ENCODE measurements around the gene EID3.

DNA sequence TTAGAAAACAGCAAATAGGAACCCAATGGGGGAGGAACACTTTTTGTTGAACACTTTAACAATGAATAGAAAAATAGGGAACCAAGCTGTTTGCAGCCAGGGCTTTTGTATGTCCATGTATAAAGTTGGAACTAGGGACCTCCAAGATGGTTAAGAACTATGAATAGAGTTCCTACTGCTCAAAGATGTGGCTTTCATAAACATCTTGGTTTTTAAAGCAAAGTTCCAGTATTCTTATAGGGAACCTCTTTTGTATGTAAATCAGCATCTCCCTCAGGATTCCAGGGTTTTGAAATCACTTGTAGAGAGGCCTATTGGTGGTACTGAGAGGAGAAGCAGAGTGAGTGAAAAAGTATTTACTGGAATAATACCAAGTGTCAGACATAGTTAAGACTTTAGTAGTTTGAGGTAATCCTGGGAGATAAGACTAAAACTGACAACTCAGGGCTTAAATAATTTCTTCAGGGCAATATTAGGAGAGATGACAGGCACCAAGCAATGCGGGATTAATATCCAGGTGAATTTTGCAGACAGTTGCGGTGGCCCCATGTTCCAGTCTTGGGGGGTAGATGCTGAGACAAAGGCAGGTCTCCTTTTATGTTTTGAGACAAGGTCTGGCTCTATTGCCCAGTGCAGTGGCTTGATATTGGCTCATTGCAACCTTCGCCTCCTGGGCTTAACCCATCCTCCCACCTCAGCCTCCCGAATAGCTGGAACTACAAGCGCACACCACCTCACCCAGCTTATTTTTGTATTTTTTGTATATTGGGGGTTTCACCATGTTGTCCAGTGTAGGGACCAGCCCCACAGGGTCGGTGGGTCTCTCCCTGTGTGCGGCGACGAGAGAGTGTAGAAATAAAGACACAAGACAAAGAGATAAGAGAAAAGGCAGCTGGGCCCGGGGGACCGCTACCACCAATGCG, 10.4 kb upstream of the EID3 start:
- TF ChIP-seq, protein P1, sequence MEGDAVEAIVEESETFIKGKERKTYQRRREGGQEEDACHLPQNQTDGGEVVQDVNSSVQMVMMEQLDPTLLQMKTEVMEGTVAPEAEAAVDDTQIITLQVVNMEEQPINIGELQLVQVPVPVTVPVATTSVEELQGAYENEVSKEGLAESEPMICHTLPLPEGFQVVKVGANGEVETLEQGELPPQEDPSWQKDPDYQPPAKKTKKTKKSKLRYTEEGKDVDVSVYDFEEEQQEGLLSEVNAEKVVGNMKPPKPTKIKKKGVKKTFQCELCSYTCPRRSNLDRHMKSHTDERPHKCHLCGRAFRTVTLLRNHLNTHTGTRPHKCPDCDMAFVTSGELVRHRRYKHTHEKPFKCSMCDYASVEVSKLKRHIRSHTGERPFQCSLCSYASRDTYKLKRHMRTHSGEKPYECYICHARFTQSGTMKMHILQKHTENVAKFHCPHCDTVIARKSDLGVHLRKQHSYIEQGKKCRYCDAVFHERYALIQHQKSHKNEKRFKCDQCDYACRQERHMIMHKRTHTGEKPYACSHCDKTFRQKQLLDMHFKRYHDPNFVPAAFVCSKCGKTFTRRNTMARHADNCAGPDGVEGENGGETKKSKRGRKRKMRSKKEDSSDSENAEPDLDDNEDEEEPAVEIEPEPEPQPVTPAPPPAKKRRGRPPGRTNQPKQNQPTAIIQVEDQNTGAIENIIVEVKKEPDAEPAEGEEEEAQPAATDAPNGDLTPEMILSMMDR (IDR thresholded peaks at IDR 0.05), result no peak
- TF ChIP-seq, protein P2, sequence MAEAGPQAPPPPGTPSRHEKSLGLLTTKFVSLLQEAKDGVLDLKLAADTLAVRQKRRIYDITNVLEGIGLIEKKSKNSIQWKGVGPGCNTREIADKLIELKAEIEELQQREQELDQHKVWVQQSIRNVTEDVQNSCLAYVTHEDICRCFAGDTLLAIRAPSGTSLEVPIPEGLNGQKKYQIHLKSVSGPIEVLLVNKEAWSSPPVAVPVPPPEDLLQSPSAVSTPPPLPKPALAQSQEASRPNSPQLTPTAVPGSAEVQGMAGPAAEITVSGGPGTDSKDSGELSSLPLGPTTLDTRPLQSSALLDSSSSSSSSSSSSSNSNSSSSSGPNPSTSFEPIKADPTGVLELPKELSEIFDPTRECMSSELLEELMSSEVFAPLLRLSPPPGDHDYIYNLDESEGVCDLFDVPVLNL (CRISPR knock-in tag; IDR thresholded peaks at IDR 0.05; ENCODE audit: borderline replicate concordance, low read depth), result no peak
- TF ChIP-seq TP53 (CRISPR knock-in tag; IDR thresholded peaks at IDR 0.05) (no peak), ZNF263 (CRISPR knock-in tag; IDR thresholded peaks at IDR 0.05; ENCODE audit: low read depth) (no peak), GABPB1 (CRISPR knock-in tag; IDR thresholded peaks at IDR 0.05) (no peak), NR1H2 (CRISPR knock-in tag; IDR thresholded peaks at IDR 0.05) (no peak), TCF7 (CRISPR knock-in tag; IDR thresholded peaks at IDR 0.05; ENCODE audit: low read depth) (no peak)
- TF ChIP-seq, protein P3, sequence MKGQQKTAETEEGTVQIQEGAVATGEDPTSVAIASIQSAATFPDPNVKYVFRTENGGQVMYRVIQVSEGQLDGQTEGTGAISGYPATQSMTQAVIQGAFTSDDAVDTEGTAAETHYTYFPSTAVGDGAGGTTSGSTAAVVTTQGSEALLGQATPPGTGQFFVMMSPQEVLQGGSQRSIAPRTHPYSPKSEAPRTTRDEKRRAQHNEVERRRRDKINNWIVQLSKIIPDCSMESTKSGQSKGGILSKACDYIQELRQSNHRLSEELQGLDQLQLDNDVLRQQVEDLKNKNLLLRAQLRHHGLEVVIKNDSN (CRISPR knock-in tag; IDR thresholded peaks at IDR 0.05), result no peak
- TF ChIP-seq, protein P4, sequence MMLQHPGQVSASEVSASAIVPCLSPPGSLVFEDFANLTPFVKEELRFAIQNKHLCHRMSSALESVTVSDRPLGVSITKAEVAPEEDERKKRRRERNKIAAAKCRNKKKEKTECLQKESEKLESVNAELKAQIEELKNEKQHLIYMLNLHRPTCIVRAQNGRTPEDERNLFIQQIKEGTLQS (CRISPR knock-in tag; conservative IDR thresholded peaks at IDR 0.05), result no peak
- TF ChIP-seq, protein P5, sequence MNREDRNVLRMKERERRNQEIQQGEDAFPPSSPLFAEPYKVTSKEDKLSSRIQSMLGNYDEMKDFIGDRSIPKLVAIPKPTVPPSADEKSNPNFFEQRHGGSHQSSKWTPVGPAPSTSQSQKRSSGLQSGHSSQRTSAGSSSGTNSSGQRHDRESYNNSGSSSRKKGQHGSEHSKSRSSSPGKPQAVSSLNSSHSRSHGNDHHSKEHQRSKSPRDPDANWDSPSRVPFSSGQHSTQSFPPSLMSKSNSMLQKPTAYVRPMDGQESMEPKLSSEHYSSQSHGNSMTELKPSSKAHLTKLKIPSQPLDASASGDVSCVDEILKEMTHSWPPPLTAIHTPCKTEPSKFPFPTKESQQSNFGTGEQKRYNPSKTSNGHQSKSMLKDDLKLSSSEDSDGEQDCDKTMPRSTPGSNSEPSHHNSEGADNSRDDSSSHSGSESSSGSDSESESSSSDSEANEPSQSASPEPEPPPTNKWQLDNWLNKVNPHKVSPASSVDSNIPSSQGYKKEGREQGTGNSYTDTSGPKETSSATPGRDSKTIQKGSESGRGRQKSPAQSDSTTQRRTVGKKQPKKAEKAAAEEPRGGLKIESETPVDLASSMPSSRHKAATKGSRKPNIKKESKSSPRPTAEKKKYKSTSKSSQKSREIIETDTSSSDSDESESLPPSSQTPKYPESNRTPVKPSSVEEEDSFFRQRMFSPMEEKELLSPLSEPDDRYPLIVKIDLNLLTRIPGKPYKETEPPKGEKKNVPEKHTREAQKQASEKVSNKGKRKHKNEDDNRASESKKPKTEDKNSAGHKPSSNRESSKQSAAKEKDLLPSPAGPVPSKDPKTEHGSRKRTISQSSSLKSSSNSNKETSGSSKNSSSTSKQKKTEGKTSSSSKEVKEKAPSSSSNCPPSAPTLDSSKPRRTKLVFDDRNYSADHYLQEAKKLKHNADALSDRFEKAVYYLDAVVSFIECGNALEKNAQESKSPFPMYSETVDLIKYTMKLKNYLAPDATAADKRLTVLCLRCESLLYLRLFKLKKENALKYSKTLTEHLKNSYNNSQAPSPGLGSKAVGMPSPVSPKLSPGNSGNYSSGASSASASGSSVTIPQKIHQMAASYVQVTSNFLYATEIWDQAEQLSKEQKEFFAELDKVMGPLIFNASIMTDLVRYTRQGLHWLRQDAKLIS (CRISPR knock-in tag; IDR thresholded peaks at IDR 0.05; ENCODE audit: borderline replicate concordance), result no peak
- TF ChIP-seq, protein P6, sequence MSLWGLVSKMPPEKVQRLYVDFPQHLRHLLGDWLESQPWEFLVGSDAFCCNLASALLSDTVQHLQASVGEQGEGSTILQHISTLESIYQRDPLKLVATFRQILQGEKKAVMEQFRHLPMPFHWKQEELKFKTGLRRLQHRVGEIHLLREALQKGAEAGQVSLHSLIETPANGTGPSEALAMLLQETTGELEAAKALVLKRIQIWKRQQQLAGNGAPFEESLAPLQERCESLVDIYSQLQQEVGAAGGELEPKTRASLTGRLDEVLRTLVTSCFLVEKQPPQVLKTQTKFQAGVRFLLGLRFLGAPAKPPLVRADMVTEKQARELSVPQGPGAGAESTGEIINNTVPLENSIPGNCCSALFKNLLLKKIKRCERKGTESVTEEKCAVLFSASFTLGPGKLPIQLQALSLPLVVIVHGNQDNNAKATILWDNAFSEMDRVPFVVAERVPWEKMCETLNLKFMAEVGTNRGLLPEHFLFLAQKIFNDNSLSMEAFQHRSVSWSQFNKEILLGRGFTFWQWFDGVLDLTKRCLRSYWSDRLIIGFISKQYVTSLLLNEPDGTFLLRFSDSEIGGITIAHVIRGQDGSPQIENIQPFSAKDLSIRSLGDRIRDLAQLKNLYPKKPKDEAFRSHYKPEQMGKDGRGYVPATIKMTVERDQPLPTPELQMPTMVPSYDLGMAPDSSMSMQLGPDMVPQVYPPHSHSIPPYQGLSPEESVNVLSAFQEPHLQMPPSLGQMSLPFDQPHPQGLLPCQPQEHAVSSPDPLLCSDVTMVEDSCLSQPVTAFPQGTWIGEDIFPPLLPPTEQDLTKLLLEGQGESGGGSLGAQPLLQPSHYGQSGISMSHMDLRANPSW (CRISPR knock-in tag; conservative IDR thresholded peaks at IDR 0.05; ENCODE audit: low read depth), result no peak

Measured in WTC11 (cell line).